GM19099 (cell line): ENCODE data around the gene S100A4.

Experiments used
- POLR2A ChIP-seq: IDR thresholded peaks from 3 replicates; pipeline ENCODE4 v1.6.1; 2011; ENCODE audit warnings: low read depth; ENCODE audit not compliant: insufficient read length; ENCODE audit errors: extremely low read depth

S100A4 gene

GRCh38 chr1:153545067-153546055 is at the start of gene S100A4:
TSS of gene S100A4 (minus strand) at chr1:153545806. CDS start at chr1:153544794, 1,012 bp downstream.
- TF ChIP-seq POLR2A = no peak

GRCh38 chr1:153592748-153593147 is 47.1 kb upstream of the S100A4 start:
- no peak for TF ChIP-seq POLR2A

- TF ChIP-seq POLR2A = no peak
Measured at GRCh38 chr1:153588482-153588881, 42.9 kb upstream of the S100A4 start.

- no peak for TF ChIP-seq POLR2A
Measured at GRCh38 chr1:153587314-153587713, 41.7 kb upstream of the S100A4 start.

GRCh38 chr1:153586347-153586746 is 40.7 kb upstream of the S100A4 start:
- TF ChIP-seq POLR2A = no peak

GRCh38 chr1:153585006-153585405 is 39.4 kb upstream of the S100A4 start:
- no peak for TF ChIP-seq POLR2A

- TF ChIP-seq POLR2A = no peak
Measured at GRCh38 chr1:153583976-153584375, 38.4 kb upstream of the S100A4 start.

GRCh38 chr1:153578936-153579335 is 33.3 kb upstream of the S100A4 start:
- no peak for TF ChIP-seq POLR2A

GRCh38 chr1:153578490-153578889 is 32.9 kb upstream of the S100A4 start:
- no peak for TF ChIP-seq POLR2A

- no peak for TF ChIP-seq POLR2A
Measured at GRCh38 chr1:153577624-153578051, 32.0 kb upstream of the S100A4 start.

- no peak for TF ChIP-seq POLR2A
Measured at GRCh38 chr1:153577138-153577537, 31.5 kb upstream of the S100A4 start.

- no peak for TF ChIP-seq POLR2A
Measured at GRCh38 chr1:153573351-153573750, 27.7 kb upstream of the S100A4 start.

- no peak for TF ChIP-seq POLR2A
Measured at GRCh38 chr1:153572569-153573015, 27.0 kb upstream of the S100A4 start.

GRCh38 chr1:153571706-153572105 is 26.1 kb upstream of the S100A4 start:
- TF ChIP-seq POLR2A = no peak

GRCh38 chr1:153570874-153571273 is 25.3 kb upstream of the S100A4 start:
- no peak for TF ChIP-seq POLR2A

GRCh38 chr1:153569465-153569864 is 23.9 kb upstream of the S100A4 start:
- no peak for TF ChIP-seq POLR2A
